Measurements from ENCODE around the gene SYN1.

GRCh38 chrX:47658301-47658683, 38.6 kb upstream of the SYN1 start:
- TF ChIP-seq, protein P1, sequence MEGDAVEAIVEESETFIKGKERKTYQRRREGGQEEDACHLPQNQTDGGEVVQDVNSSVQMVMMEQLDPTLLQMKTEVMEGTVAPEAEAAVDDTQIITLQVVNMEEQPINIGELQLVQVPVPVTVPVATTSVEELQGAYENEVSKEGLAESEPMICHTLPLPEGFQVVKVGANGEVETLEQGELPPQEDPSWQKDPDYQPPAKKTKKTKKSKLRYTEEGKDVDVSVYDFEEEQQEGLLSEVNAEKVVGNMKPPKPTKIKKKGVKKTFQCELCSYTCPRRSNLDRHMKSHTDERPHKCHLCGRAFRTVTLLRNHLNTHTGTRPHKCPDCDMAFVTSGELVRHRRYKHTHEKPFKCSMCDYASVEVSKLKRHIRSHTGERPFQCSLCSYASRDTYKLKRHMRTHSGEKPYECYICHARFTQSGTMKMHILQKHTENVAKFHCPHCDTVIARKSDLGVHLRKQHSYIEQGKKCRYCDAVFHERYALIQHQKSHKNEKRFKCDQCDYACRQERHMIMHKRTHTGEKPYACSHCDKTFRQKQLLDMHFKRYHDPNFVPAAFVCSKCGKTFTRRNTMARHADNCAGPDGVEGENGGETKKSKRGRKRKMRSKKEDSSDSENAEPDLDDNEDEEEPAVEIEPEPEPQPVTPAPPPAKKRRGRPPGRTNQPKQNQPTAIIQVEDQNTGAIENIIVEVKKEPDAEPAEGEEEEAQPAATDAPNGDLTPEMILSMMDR (IDR thresholded peaks at IDR 0.05; ENCODE audit: borderline replicate concordance, extremely low read depth, low read length, poor library complexity, severe bottlenecking): no peak
- no peak for TF ChIP-seq EZH2 (IDR thresholded peaks at IDR 0.05; ENCODE audit: borderline replicate concordance, low read depth, low read length, severe bottlenecking)

Measured in DND-41 (cell line).